ENCODE data around the gene SERTAD3. TPM values are rescaled to one million over a fixed set of nuclear protein-coding genes. Genes with fewer than 3 reads are reported as not detected.

The SERTAD3 gene
- total and polyA plus RNA-seq, 4 donors = 28.9 to 37.5 (median 33.8) TPM

DNA sequence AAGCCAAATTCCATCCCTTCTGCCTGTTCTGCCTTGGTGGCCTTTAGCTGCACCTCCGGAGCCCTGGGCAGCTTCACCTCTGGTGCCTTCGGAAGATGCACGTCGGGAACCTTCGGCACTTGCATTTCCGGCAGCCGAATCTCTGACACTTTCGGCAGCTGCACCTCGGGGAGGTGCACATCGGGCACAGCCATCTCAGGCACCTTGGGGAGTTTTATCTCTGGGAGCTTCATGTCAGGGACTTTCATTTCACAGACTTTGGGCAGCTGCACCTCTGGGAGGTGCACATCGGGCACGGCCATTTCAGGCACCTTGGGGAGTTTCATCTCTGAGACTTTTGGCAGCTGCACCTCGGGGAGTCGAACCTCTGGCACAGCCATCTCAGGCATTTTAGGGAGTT, 48.2 kb downstream of the SERTAD3 start:
- 91 to 97% methylated on average over 14 of the region's 14 CpGs for WGBS, 2 donors
- Histone ChIP-seq H3K27ac (ENCODE audit: low read depth in 1 of 2, low read length in 1 of 2) (no peak overlapping the region), H3K9me3 (ENCODE audit: control insufficient read depth in 4 of 4, insufficient read depth in 3 of 4, low read length in 3 of 4) (no peaks in the 10 kb centered on the region), H3K4me1 (ENCODE audit: control insufficient read depth in 5 of 5, insufficient read depth in 5 of 5, low read length in 5 of 5) (peaks cover 0 to 8% (median 0%) of the 10 kb centered on the region in 5 donors), H3K9ac (ENCODE audit: insufficient read depth in 1 of 2, low read length in 2 of 2) (no peak overlapping the region), H3K27me3 (ENCODE audit: control insufficient read depth in 3 of 3, insufficient read depth in 3 of 3, low read length in 2 of 3) (no peaks in the 10 kb centered on the region), H3K36me3 (ENCODE audit: control insufficient read depth in 4 of 4, insufficient read depth in 4 of 4, low read length in 4 of 4) (peaks cover 0 to 10% (median 0%) of the 10 kb centered on the region in 4 donors), H3K4me3 (no peak overlapping the region)
- DNase-seq (no peak), ATAC-seq (ENCODE audit: insufficient read depth, low FRiP score) (no peak)
- TF ChIP-seq, protein P1, sequence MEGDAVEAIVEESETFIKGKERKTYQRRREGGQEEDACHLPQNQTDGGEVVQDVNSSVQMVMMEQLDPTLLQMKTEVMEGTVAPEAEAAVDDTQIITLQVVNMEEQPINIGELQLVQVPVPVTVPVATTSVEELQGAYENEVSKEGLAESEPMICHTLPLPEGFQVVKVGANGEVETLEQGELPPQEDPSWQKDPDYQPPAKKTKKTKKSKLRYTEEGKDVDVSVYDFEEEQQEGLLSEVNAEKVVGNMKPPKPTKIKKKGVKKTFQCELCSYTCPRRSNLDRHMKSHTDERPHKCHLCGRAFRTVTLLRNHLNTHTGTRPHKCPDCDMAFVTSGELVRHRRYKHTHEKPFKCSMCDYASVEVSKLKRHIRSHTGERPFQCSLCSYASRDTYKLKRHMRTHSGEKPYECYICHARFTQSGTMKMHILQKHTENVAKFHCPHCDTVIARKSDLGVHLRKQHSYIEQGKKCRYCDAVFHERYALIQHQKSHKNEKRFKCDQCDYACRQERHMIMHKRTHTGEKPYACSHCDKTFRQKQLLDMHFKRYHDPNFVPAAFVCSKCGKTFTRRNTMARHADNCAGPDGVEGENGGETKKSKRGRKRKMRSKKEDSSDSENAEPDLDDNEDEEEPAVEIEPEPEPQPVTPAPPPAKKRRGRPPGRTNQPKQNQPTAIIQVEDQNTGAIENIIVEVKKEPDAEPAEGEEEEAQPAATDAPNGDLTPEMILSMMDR (IDR thresholded peaks at IDR 0.05; ENCODE audit: control extremely low read depth, extremely low read depth) = no peak

DNA sequence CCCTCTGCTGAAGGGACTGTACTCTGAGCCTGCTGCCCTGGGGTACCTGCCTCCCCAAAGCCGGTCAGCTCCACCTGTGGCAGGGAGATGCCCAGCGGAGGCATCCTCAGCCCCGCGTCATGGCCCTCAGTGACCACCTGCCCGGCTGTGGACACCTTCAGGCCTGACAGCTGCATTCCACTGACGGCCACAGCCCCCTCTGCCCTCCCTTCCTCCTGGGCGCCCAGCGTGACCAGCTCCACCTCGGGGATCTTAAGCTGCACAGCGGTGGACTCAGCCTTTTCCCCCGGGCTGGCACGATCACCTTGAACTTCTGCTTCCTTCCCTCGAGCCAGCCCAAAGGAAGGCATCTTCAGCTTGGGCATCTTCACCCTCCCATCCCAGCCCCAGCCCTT, 49.3 kb downstream of the SERTAD3 start:
- Histone ChIP-seq H3K9me3 (ENCODE audit: control insufficient read depth in 4 of 4, insufficient read depth in 3 of 4, low read length in 3 of 4) (no peaks in the 10 kb centered on the region), H3K9ac (ENCODE audit: insufficient read depth in 1 of 2, low read length in 2 of 2) (no peak overlapping the region), H3K27me3 (ENCODE audit: control insufficient read depth in 3 of 3, insufficient read depth in 3 of 3, low read length in 2 of 3) (no peaks in the 10 kb centered on the region), H3K4me1 (ENCODE audit: control insufficient read depth in 5 of 5, insufficient read depth in 5 of 5, low read length in 5 of 5) (peaks cover 0 to 8% (median 0%) of the 10 kb centered on the region in 5 donors), H3K27ac (ENCODE audit: low read depth in 1 of 2, low read length in 1 of 2) (no peak overlapping the region), H3K4me3 (no peak overlapping the region), H3K36me3 (ENCODE audit: control insufficient read depth in 4 of 4, insufficient read depth in 4 of 4, low read length in 4 of 4) (peaks cover 0 to 10% (median 0%) of the 10 kb centered on the region in 4 donors)
- no peak for ATAC-seq (ENCODE audit: insufficient read depth, low FRiP score)
- 76 to 77% methylated on average over 13 of the region's 13 CpGs for WGBS, 2 donors
- TF ChIP-seq, protein P1 (IDR thresholded peaks at IDR 0.05; ENCODE audit: control extremely low read depth, extremely low read depth) = no peak
- DNase-seq = no peak

DNA sequence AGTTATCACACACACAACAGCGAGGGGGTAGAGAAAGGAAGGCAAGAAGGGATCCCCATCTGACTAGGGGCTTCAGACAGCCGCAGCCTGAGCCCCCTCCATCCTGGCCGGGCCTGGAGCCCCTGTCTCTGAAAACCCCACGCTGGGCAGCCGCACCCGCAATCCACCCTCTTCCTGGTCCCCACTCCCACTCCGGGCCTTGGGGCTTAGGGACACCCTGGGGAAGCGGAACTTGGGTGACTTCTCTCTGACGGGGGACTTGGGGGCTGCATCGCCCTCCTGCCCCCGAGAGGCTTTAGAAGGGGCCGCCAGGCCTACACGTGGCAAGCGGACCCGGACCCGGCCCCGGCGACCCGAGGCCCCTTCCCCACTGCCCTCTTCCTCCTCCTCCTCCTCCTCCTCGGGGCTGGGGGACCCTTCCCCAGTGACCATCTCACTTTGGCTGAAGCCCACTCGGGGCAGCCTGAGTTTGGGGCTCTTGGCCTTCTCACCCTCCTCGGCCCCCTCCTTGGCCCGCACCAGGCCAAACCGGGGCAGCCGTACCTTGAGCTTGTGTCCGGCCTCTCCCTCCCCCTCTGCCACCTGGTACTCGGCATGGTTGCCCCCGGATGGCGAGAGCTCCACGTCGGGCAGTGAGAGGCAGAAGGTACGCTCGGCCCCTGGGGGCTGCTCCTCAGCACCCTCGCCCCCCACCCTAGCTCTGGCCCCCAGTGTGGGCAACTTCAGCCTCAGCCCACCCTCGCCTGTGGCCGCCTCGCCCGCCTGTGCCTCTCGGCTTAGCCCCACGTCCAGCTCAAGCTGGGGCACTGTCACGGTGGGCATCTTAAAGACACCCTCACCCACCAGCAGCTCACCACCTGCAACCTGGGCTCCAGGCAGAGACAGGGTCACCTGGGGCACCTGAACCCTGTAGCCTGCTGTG, 50.0 kb downstream of the SERTAD3 start:
- no peak for ATAC-seq (ENCODE audit: insufficient read depth, low FRiP score)
- WGBS, 2 donors = 92 to 94% methylated on average over 38 to 41 of the region's 41 CpGs
- H3K9ac ChIP-seq (ENCODE audit: insufficient read depth in 1 of 2, low read length in 2 of 2) = no peak overlapping the region
- TF ChIP-seq, protein P1 (IDR thresholded peaks at IDR 0.05; ENCODE audit: control extremely low read depth, extremely low read depth) = no peak
- no peak overlapping the region for H3K4me3 ChIP-seq
- no peaks in the 10 kb centered on the region for H3K9me3 ChIP-seq (ENCODE audit: control insufficient read depth in 4 of 4, insufficient read depth in 3 of 4, low read length in 3 of 4)
- DNase-seq = no peak
- peaks cover 0 to 8% (median 0%) of the 10 kb centered on the region in 5 donors for H3K4me1 ChIP-seq (ENCODE audit: control insufficient read depth in 5 of 5, insufficient read depth in 5 of 5, low read length in 5 of 5)
- H3K36me3 ChIP-seq (ENCODE audit: control insufficient read depth in 4 of 4, insufficient read depth in 4 of 4, low read length in 4 of 4) = peaks cover 0 to 10% (median 0%) of the 10 kb centered on the region in 4 donors
- no peaks in the 10 kb centered on the region for H3K27me3 ChIP-seq (ENCODE audit: control insufficient read depth in 3 of 3, insufficient read depth in 3 of 3, low read length in 2 of 3)
- no peak overlapping the region for H3K27ac ChIP-seq (ENCODE audit: low read depth in 1 of 2, low read length in 1 of 2)

Measured in lung (tissue), 12 donors.